HepG2 (cell line): Measurements from ENCODE around the gene TRIAP1. TPM values are rescaled to one million over a fixed set of nuclear protein-coding genes. Genes with fewer than 3 reads are reported as not detected.

Experiments
- POLR2AphosphoS5 ChIP-seq: IDR thresholded peaks from 2 replicates; pipeline ENCODE4 v1.6.1; 2012; ENCODE audit warnings: low read depth, low read length
- ZFX ChIP-seq: sonication (generic); formaldehyde crosslinking; IDR thresholded peaks from 2 replicates; pipeline ENCODE4 v1.4.0; 2020; ENCODE audit warnings: mild to moderate bottlenecking, low read depth, missing genetic modification reagents, moderate library complexity
- ZNF232 ChIP-seq: sonication (generic); formaldehyde crosslinking; IDR thresholded peaks from 2 replicates; pipeline ENCODE4 v1.4.0; 2020; ENCODE audit warnings: missing genetic modification reagents, borderline replicate concordance
- polyA plus RNA-seq, 8 experiments: library from polyadenylated mRNA; depleted of rRNA in 3 of 8; stranded (reverse) in 7 of 8; unstranded in 1 of 8; fragments of >200 nt; fragmentation: Illumina TruSeq in 4 of 8; extraction: Trizol in 4 of 8; gene quantifications; 2 replicates each; pipeline versions ENCODE4 v1.2.1 to v1.2.3, GENCODE V29; 2011 to 2016; ENCODE audit warnings: low read depth in 4 of 8, missing spikeins in 1 of 8, mixed read lengths in 1 of 8; ENCODE audit not compliant: insufficient read depth in 1 of 8
- total RNA-seq, 5 experiments: library from RNA; depleted of rRNA; stranded (reverse); fragments of >200 nt; fragmentation: Illumina TruSeq; extraction: Trizol; gene quantifications; 2 replicates each; pipeline ENCODE4 v1.2.3, GENCODE V29; 2016; ENCODE audit warnings: low read depth in 1 of 5
- TF ChIP-seq, protein P1 (sequence below), 2 experiments: sonication (generic) in 1 of 2; formaldehyde crosslinking in 1 of 2; IDR thresholded peaks; 2 replicates each; pipeline versions ENCODE4 v1.6.1 to v1.9.0; 2014 to 2022; ENCODE audit warnings: antibody characterized with exemption in 1 of 2, borderline replicate concordance in 1 of 2, inconsistent platforms in 1 of 2, low read depth in 1 of 2, missing genetic modification reagents in 1 of 2
- TF ChIP-seq, protein P2 (sequence below): fragments of 450-650 bp; IDR thresholded peaks from 2 replicates; pipeline ENCODE4 v1.6.1; 2017; ENCODE audit warnings: mild to moderate bottlenecking

The TRIAP1 gene
- total and polyA plus RNA-seq, 2 of the 13 experiments (the other 11 are each of a cell fraction or from before 2014, with no cell fraction given): 55.0 to 117 TPM

DNA sequence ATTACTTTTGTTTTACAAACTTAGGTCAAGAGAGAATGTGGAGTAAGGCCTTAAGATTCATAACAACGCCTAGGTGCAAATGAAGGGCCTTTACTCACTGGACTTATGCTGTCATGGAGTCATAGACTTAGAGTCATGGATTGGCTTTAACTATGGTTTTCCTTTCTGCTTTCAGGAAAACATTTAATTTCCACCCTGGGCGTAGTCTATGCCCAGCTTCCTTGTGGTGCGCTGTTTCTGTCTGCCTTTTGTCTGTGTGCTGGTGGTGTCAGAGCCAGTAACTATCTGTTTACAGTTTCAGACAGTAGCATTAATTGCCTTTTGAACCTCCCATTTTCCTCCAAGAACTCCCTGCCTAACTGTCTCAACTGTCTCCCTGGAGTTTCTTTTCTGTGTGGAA lies 40.1 kb downstream of the TRIAP1 start (continued):
- TF ChIP-seq, protein P1, sequence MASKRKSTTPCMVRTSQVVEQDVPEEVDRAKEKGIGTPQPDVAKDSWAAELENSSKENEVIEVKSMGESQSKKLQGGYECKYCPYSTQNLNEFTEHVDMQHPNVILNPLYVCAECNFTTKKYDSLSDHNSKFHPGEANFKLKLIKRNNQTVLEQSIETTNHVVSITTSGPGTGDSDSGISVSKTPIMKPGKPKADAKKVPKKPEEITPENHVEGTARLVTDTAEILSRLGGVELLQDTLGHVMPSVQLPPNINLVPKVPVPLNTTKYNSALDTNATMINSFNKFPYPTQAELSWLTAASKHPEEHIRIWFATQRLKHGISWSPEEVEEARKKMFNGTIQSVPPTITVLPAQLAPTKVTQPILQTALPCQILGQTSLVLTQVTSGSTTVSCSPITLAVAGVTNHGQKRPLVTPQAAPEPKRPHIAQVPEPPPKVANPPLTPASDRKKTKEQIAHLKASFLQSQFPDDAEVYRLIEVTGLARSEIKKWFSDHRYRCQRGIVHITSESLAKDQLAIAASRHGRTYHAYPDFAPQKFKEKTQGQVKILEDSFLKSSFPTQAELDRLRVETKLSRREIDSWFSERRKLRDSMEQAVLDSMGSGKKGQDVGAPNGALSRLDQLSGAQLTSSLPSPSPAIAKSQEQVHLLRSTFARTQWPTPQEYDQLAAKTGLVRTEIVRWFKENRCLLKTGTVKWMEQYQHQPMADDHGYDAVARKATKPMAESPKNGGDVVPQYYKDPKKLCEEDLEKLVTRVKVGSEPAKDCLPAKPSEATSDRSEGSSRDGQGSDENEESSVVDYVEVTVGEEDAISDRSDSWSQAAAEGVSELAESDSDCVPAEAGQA (IDR thresholded peaks at IDR 0.05; ENCODE audit: low read depth): no peak
- TF ChIP-seq, protein P1 (CRISPR knock-in tag; IDR thresholded peaks at IDR 0.05; ENCODE audit: borderline replicate concordance): no peak
- TF ChIP-seq POLR2AphosphoS5: no peak
- no peak for TF ChIP-seq ZNF232 (CRISPR knock-in tag)
- TF ChIP-seq, protein P2, sequence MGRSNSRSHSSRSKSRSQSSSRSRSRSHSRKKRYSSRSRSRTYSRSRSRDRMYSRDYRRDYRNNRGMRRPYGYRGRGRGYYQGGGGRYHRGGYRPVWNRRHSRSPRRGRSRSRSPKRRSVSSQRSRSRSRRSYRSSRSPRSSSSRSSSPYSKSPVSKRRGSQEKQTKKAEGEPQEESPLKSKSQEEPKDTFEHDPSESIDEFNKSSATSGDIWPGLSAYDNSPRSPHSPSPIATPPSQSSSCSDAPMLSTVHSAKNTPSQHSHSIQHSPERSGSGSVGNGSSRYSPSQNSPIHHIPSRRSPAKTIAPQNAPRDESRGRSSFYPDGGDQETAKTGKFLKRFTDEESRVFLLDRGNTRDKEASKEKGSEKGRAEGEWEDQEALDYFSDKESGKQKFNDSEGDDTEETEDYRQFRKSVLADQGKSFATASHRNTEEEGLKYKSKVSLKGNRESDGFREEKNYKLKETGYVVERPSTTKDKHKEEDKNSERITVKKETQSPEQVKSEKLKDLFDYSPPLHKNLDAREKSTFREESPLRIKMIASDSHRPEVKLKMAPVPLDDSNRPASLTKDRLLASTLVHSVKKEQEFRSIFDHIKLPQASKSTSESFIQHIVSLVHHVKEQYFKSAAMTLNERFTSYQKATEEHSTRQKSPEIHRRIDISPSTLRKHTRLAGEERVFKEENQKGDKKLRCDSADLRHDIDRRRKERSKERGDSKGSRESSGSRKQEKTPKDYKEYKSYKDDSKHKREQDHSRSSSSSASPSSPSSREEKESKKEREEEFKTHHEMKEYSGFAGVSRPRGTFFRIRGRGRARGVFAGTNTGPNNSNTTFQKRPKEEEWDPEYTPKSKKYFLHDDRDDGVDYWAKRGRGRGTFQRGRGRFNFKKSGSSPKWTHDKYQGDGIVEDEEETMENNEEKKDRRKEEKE: no peak
- TF ChIP-seq ZFX (CRISPR knock-in tag): no peak
